ENCODE results near the gene TMEM52.

TMEM52 gene

GRCh38 chr1:1914971-1915692 is 3.9 kb downstream of the TMEM52 start, which contains the start of gene CALML6:
Gene CALML6, plus strand, starts transcription at chr1:1915260. Its CDS starts 21 bp downstream, at chr1:1915281.
- no peak for DNase-seq (ENCODE audit: low read depth in 3 of 3)

- no peak for DNase-seq (ENCODE audit: low read depth in 3 of 3)
These were observed 4.7 kb downstream of the TMEM52 start for GRCh38 chr1:1914101-1914970.

GRCh38 chr1:1911350-1912041 is 7.6 kb downstream of the TMEM52 start:
- no peak for DNase-seq (ENCODE audit: low read depth in 3 of 3)

- DNase-seq (ENCODE audit: low read depth in 3 of 3): no peak
These were observed 8.3 kb downstream of the TMEM52 start for GRCh38 chr1:1910651-1911331.

GRCh38 chr1:1910033-1910465 is 9.0 kb downstream of the TMEM52 start:
- no peak for DNase-seq (ENCODE audit: low read depth in 3 of 3)

GRCh38 chr1:1908506-1908791 is 10.6 kb downstream of the TMEM52 start:
- no peak for DNase-seq (ENCODE audit: low read depth in 3 of 3)

- DNase-seq (ENCODE audit: low read depth in 3 of 3): no peak
These were observed 11.9 kb downstream of the TMEM52 start for GRCh38 chr1:1907098-1907736.

GRCh38 chr1:1906185-1907097 is 12.6 kb downstream of the TMEM52 start:
- DNase-seq (ENCODE audit: low read depth in 3 of 3): peak in 2 of 3 experiments; percentile 33 to 52

GRCh38 chr1:1903224-1903623 is 15.9 kb downstream of the TMEM52 start:
- no peak for DNase-seq (ENCODE audit: low read depth in 3 of 3)

GRCh38 chr1:1901641-1902294 is 17.3 kb downstream of the TMEM52 start:
- DNase-seq (ENCODE audit: low read depth in 3 of 3): no peak

- no peak for DNase-seq (ENCODE audit: low read depth in 3 of 3)
These were observed 18.0 kb downstream of the TMEM52 start for GRCh38 chr1:1900883-1901640.

- no peak for DNase-seq (ENCODE audit: low read depth in 3 of 3)
These were observed 19.1 kb downstream of the TMEM52 start for GRCh38 chr1:1899967-1900327.

GRCh38 chr1:1899266-1899966 is 19.7 kb downstream of the TMEM52 start:
- no peak for DNase-seq (ENCODE audit: low read depth in 3 of 3)

GRCh38 chr1:1898246-1898933 is 20.7 kb downstream of the TMEM52 start:
- no peak for DNase-seq (ENCODE audit: low read depth in 3 of 3)

- no peak for DNase-seq (ENCODE audit: low read depth in 3 of 3)
These were observed 23.4 kb downstream of the TMEM52 start for GRCh38 chr1:1895456-1896336.

GRCh38 chr1:1895060-1895418 is 24.0 kb downstream of the TMEM52 start:
- no peak for DNase-seq (ENCODE audit: low read depth in 3 of 3)

All from stimulated activated CD4-positive, alpha-beta T cell treated with anti-CD3 and anti-CD28 coated beads, TNF-alpha, amount 100 ng/mL, for 4 hours (primary cell).